BE2C (cell line): ENCODE results near the gene STIL.

Experiments used
- DNase-seq: peaks from one replicate; pipeline ENCODE4 v3.0.0-alpha.2; 2020
- H3K27me3 ChIP-seq: fragments of 250-450 bp; sonication (Bioruptor Pico); 2 replicates; pipeline ENCODE4 v1.5.1; 2020; ENCODE audit warnings: mild to moderate bottlenecking
- H3K36me3 ChIP-seq: fragments of 250-450 bp; sonication (Bioruptor Pico); 2 replicates; pipeline ENCODE4 v1.5.1; 2020; ENCODE audit warnings: mild to moderate bottlenecking
- H3K4me1 ChIP-seq: fragments of 250-450 bp; sonication (Bioruptor Pico); 2 replicates; pipeline ENCODE4 v1.5.1; 2020
- H3K4me3 ChIP-seq: 2 replicates; pipeline ENCODE4 v1.5.1; 2011; ENCODE audit warnings: low read depth, low read length
- H3K9me3 ChIP-seq: fragments of 250-450 bp; sonication (Bioruptor Pico); 2 replicates; pipeline ENCODE4 v1.5.1; 2020
- TF ChIP-seq, protein P1 (sequence below): IDR thresholded peaks from 2 replicates; pipeline ENCODE4 v1.5.1; 2012; ENCODE audit warnings: mild to moderate bottlenecking, low read depth, low read length

The STIL gene

DNA sequence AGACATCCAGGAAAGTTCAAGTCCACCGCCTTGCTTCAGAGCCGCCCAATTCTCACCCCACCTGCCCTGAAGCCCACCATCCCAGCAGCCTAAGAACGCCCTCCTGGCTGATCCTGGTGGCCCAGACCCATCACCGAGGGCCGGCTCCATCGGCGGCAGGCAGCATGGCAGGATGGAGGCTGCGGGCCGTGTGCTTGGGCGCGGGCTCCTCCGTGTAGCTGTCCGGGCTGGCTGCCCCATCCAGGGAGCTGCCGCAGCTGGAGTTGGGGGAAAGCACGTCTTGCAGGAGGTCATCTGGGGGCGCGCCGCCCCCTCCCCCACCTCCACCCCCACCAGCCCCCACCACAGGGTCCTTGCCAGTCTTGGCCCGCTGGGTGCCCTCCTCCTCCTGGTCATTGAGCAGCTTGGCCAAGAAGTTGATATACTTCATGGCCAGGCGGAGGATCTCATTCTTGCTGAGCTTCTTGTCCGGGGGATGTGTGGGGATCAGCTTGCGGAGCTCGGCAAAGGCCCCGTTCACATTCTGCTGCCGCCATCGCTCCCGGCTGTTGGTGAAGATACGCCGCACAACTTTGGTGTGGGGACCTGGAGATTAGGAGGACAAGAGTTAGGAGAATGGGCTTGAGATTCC lies 94.2 kb downstream of the STIL start:
- TF ChIP-seq, protein P1, sequence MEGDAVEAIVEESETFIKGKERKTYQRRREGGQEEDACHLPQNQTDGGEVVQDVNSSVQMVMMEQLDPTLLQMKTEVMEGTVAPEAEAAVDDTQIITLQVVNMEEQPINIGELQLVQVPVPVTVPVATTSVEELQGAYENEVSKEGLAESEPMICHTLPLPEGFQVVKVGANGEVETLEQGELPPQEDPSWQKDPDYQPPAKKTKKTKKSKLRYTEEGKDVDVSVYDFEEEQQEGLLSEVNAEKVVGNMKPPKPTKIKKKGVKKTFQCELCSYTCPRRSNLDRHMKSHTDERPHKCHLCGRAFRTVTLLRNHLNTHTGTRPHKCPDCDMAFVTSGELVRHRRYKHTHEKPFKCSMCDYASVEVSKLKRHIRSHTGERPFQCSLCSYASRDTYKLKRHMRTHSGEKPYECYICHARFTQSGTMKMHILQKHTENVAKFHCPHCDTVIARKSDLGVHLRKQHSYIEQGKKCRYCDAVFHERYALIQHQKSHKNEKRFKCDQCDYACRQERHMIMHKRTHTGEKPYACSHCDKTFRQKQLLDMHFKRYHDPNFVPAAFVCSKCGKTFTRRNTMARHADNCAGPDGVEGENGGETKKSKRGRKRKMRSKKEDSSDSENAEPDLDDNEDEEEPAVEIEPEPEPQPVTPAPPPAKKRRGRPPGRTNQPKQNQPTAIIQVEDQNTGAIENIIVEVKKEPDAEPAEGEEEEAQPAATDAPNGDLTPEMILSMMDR: no peak
- no peak for DNase-seq
- peaks cover 17% of the 10 kb centered on the region for H3K27me3 ChIP-seq
- H3K9me3 ChIP-seq: no peaks in the 10 kb centered on the region
- no peaks in the 10 kb centered on the region for H3K36me3 ChIP-seq
- no peak overlapping the region for H3K4me3 ChIP-seq
- no peaks in the 10 kb centered on the region for H3K4me1 ChIP-seq

DNA sequence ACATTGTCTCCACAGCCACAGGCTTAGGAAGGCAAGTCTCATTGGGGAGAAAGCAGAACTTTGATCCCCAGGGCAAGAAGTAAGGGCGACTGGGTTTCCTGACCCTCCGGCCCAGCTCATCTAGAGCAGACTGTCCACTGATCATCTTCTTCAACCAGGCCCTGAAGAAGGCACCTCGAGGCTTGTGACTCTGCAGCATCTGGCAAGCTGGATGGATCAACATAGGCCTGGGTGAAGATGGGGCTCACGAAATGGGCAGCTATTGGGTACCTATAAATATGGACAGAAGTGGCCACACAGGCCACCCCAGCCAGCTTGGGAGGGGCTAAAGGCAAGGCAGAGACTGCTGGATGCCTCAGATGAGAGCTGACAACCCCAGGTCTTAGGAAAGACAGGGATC lies 94.9 kb downstream of the STIL start:
- Histone ChIP-seq H3K27me3 (peaks cover 10% of the 10 kb centered on the region), H3K36me3 (no peaks in the 10 kb centered on the region), H3K4me3 (no peak overlapping the region), H3K9me3 (no peaks in the 10 kb centered on the region), H3K4me1 (no peaks in the 10 kb centered on the region)
- TF ChIP-seq, protein P1: no peak
- DNase-seq: no peak

DNA sequence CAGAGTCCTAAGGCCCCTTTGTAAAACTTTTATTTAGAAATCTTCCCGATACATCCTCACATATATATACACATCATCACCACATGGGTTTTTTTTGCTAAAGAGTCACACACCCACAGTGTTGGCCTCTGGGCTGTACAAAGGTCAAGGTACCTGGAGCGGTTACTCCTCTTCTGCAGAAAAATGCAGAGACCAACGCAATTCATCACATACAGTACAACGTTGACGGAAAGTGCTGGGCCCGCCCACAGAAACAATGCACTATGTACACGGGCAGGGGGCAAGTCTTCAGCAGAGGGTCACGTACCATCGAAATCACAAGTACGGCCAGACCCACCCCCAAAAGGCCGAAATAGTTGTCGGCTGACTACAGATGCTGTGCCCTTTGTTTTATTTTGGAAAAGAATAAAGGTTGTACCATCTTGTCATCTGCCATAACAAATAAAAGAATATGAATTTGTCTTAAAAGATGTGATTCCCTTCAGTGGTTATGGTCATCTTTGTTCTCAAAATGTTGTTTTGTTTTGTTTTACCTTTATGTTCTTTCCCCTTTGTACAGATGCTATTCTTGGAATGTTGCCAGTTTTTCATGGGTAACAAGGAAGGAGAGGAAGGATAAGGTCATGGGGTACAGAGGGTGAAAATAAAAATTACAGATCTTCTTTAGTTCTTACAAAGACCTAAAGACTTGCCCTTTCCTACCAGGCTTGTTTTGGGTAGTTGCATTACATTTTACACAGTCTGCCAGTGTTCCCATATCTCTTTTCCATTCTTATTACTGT lies 97.5 kb downstream of the STIL start:
- no peaks in the 10 kb centered on the region for H3K9me3 ChIP-seq
- TF ChIP-seq, protein P1: no peak
- no peaks in the 10 kb centered on the region for H3K4me1 ChIP-seq
- no peaks in the 10 kb centered on the region for H3K27me3 ChIP-seq
- no peaks in the 10 kb centered on the region for H3K36me3 ChIP-seq
- H3K4me3 ChIP-seq: no peak overlapping the region
- DNase-seq: no peak

DNA sequence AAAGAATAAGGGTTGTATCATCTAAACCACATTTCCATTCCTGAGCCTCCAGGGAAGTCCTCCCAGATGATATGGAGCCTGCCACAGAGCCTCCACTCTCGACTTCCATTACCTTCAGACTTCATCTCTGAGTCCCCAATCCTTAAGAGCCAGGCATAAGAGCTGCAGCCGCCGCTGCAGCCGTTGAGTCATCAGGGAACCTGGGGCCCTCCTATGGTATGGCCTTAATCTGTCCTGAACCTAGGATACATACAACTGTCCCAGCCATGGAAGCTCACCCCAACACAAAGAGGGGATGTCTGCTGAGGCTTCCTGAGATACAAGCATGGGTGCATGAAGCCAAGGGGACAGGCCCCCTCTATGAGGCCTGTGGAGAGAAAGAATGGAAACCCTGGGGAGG lies 98.2 kb downstream of the STIL start:
- Histone ChIP-seq H3K4me1 (no peaks in the 10 kb centered on the region), H3K9me3 (no peaks in the 10 kb centered on the region), H3K4me3 (no peak overlapping the region), H3K36me3 (no peaks in the 10 kb centered on the region), H3K27me3 (no peaks in the 10 kb centered on the region)
- TF ChIP-seq, protein P1: no peak
- no peak for DNase-seq

DNA sequence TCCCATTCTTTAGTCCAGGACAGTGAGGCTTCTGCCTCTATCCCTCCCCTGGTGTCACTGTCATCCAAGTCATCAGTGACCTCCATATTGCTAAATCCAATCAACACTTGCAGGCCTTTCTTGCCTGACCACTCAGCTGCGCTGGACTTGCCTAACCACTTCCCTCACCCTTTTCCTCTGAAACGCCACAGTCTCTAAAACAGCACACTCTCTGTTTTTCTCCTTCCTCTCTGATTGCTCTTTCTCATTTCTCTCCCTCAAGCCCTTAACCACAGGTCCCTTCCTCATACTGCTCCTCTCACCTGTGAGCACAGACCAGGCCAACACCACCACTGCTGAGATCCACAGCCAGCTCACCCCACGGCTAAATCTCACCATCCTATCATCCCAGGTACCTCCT lies 99.4 kb downstream of the STIL start:
- Histone ChIP-seq H3K4me1 (no peaks in the 10 kb centered on the region), H3K27me3 (no peaks in the 10 kb centered on the region), H3K4me3 (no peak overlapping the region), H3K9me3 (no peaks in the 10 kb centered on the region), H3K36me3 (no peaks in the 10 kb centered on the region)
- TF ChIP-seq, protein P1: no peak
- no peak for DNase-seq

DNA sequence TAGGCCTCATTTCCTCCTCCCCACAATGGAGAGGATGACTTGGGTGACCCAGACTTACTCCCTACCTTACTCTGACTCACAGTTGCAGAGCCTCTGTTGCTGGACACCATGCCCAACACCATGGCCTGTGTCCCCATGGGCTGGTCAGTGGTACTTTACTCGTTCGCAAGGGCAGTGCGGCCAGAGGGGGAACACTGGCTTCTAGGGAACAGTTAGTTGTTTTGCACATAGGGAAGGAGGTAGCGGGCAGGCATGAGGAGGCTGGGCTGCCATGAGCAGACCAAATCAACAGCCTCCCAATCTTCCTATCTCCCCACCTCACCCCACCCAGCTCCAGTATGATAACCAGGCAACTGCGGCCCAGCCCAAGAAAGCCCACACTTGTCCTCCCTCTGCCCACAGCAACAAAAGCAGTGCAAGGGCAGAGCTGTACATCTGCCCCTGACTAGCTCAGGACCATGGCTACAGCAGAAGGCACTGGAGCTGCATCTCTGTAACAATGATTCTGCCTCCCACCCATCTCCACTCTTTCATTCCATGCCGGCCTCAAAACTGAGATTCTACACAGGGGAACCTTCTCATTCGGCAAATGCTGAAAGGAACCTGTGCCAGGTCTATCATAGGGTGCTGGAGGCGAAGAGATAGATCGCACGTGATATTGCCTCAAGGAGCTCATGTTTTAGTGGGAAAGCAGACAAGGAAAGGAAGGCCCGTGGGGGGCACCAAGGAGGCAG lies 100.5 kb downstream of the STIL start:
- H3K27me3 ChIP-seq: no peaks in the 10 kb centered on the region
- H3K4me3 ChIP-seq: no peak overlapping the region
- H3K9me3 ChIP-seq: no peaks in the 10 kb centered on the region
- TF ChIP-seq, protein P1: no peak
- no peaks in the 10 kb centered on the region for H3K36me3 ChIP-seq
- DNase-seq: no peak
- no peaks in the 10 kb centered on the region for H3K4me1 ChIP-seq
